CD4-positive, alpha-beta T cell treated with Interleukin-15 for 4 hours (primary cell): ENCODE results near the gene BRD1.

Experiments
- DNase-seq: peaks from one replicate; pipeline ENCODE4 v3.0.0-alpha.2; 2020; ENCODE audit warnings: low spot score

BRD1 gene

GRCh38 chr22:49751318-49751965, 76.2 kb downstream of the BRD1 start:
- no peak for DNase-seq

GRCh38 chr22:49749885-49750510, 77.7 kb downstream of the BRD1 start:
- no peak for DNase-seq

GRCh38 chr22:49749227-49749626, 78.4 kb downstream of the BRD1 start:
- DNase-seq: no peak

- no peak for DNase-seq
Observed at GRCh38 chr22:49748514-49748913, 79.2 kb downstream of the BRD1 start.

- DNase-seq: no peak
Observed at GRCh38 chr22:49747716-49748115, 80.0 kb downstream of the BRD1 start.

GRCh38 chr22:49747130-49747529, 80.5 kb downstream of the BRD1 start:
- DNase-seq: no peak

GRCh38 chr22:49746065-49746464, 81.6 kb downstream of the BRD1 start:
- DNase-seq: no peak

GRCh38 chr22:49740242-49740641, 87.4 kb downstream of the BRD1 start:
- no peak for DNase-seq

- no peak for DNase-seq
Observed at GRCh38 chr22:49739138-49739537, 88.5 kb downstream of the BRD1 start.

- DNase-seq: no peak
Observed at GRCh38 chr22:49738566-49738965, 89.1 kb downstream of the BRD1 start.

GRCh38 chr22:49738006-49738405, 89.7 kb downstream of the BRD1 start:
- no peak for DNase-seq

GRCh38 chr22:49737101-49737551, 90.5 kb downstream of the BRD1 start:
- DNase-seq: no peak

GRCh38 chr22:49736538-49736937, 91.1 kb downstream of the BRD1 start:
- DNase-seq: no peak

GRCh38 chr22:49735901-49736421, 91.7 kb downstream of the BRD1 start:
- DNase-seq: no peak

- DNase-seq: no peak
Observed at GRCh38 chr22:49735411-49735900, 92.2 kb downstream of the BRD1 start.

- DNase-seq: no peak
Observed at GRCh38 chr22:49734882-49735281, 92.8 kb downstream of the BRD1 start.

- DNase-seq: no peak
Observed at GRCh38 chr22:49734390-49734789, 93.3 kb downstream of the BRD1 start.

GRCh38 chr22:49733631-49734030, 94.0 kb downstream of the BRD1 start:
- no peak for DNase-seq

GRCh38 chr22:49730656-49731055, 97.0 kb downstream of the BRD1 start:
- DNase-seq: no peak

- DNase-seq: no peak
Observed at GRCh38 chr22:49728570-49729271, 99.0 kb downstream of the BRD1 start.

- no peak for DNase-seq
Observed at GRCh38 chr22:49727881-49728569, 99.6 kb downstream of the BRD1 start.

GRCh38 chr22:49727191-49727880, 100.3 kb downstream of the BRD1 start:
- no peak for DNase-seq
